Kidney epithelial cell (primary cell): ENCODE data around the gene HLA-DOA. TPM values are rescaled to one million over a fixed set of nuclear protein-coding genes. Genes with fewer than 3 reads are reported as not detected.

ENCODE experiments used
- DNase-seq: peaks from one replicate; pipeline ENCODE4 v3.0.0-alpha.2; 2010; ENCODE audit warnings: low read depth
- H3K27me3 ChIP-seq: 2 replicates; pipeline ENCODE4 v1.6.0; 2011; ENCODE audit warnings: low read length; ENCODE audit not compliant: control insufficient read depth, insufficient read depth
- H3K36me3 ChIP-seq: 2 replicates; pipeline ENCODE4 v1.5.1; 2011; ENCODE audit warnings: low read length; ENCODE audit not compliant: control insufficient read depth, insufficient read depth
- H3K4me3 ChIP-seq: 2 replicates; pipeline ENCODE4 v1.5.1; 2011; ENCODE audit warnings: low read depth, mild to moderate bottlenecking, control low read depth, low read length
- total RNA-seq: library from RNA; depleted of rRNA; stranded (reverse); fragments of >200 nt; gene quantifications from 2 replicates; pipeline ENCODE4 v1.2.3, GENCODE V29; 2015
- TF ChIP-seq, protein P1 (sequence below): IDR thresholded peaks from 2 replicates; pipeline ENCODE4 v1.5.1; 2011; ENCODE audit warnings: mild to moderate bottlenecking, moderate library complexity, low read length, control low read depth, inconsistent platforms; ENCODE audit not compliant: insufficient read depth, poor library complexity, severe bottlenecking

HLA-DOA gene
- total RNA-seq, 1 donor from 2014 or later = 0.71 TPM

DNA sequence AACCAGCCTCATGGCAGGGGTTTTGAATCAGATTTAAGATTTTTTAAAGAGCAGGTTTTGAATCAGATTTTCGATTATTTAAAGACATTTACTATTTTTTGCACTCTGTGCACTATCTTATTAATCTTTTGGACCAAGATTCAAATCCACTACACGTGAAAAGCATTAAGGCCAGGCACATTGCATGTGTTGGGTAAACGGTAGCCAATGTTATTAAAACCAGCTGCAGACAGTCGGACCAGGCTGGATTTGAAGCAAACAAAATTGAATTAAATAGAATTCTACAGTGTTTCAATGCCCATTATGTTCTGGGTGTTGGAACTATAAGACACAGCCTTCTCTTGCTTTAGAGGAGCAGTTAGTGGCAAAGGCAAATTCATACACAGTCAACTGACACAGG lies 7.7 kb downstream of the HLA-DOA start:
- TF ChIP-seq, protein P1, sequence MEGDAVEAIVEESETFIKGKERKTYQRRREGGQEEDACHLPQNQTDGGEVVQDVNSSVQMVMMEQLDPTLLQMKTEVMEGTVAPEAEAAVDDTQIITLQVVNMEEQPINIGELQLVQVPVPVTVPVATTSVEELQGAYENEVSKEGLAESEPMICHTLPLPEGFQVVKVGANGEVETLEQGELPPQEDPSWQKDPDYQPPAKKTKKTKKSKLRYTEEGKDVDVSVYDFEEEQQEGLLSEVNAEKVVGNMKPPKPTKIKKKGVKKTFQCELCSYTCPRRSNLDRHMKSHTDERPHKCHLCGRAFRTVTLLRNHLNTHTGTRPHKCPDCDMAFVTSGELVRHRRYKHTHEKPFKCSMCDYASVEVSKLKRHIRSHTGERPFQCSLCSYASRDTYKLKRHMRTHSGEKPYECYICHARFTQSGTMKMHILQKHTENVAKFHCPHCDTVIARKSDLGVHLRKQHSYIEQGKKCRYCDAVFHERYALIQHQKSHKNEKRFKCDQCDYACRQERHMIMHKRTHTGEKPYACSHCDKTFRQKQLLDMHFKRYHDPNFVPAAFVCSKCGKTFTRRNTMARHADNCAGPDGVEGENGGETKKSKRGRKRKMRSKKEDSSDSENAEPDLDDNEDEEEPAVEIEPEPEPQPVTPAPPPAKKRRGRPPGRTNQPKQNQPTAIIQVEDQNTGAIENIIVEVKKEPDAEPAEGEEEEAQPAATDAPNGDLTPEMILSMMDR = no peak
- Histone ChIP-seq H3K27me3 (peaks cover 9% of the 10 kb centered on the region), H3K36me3 (no peaks in the 10 kb centered on the region), H3K4me3 (no peak overlapping the region)
- DNase-seq = no peak

DNA sequence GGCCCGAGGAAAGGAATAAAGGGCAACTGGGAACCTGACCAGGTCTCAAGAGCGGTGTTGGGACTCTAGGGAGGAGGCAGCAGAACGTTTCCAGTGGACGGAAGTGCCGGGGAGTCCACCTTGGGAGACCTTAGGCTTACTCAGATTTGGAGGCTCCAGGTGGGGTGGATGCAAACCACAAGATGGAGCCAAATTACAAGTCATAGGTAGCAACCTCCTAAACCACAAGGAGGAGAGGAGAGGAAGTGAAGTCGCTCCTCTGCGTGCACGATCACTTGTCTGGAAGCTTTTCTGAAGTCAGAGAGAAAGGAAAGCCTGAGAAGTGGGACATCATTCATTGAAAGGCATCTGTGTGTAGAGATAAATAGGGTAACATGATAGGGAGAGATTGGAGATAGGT lies 9.3 kb downstream of the HLA-DOA start:
- H3K36me3 ChIP-seq = no peaks in the 10 kb centered on the region
- H3K27me3 ChIP-seq = peaks cover 9% of the 10 kb centered on the region
- TF ChIP-seq, protein P1 = peak; percentile 16
- DNase-seq = no peak
- no peak overlapping the region for H3K4me3 ChIP-seq

DNA sequence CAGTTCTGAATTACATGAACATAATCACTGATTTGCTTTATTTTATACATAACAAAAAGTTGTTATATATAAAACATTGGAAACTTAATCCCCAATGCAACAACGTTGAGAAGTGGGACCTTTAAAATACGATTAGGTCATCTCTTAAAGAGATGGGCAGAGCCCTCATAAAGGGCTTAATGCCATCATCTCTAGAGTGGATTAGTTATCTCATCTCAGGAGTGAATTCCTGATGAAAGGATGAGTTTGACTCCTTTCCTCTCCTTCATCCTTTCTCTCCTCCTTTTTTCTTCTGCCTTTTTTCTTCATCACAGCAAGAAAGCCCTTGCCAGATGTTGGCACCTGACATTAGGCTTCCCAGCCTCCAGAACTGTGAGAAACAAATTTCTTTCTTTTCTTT lies 13.9 kb downstream of the HLA-DOA start:
- H3K36me3 ChIP-seq = no peaks in the 10 kb centered on the region
- TF ChIP-seq, protein P1 = no peak
- DNase-seq = no peak
- H3K4me3 ChIP-seq = no peak overlapping the region
- no peaks in the 10 kb centered on the region for H3K27me3 ChIP-seq

DNA sequence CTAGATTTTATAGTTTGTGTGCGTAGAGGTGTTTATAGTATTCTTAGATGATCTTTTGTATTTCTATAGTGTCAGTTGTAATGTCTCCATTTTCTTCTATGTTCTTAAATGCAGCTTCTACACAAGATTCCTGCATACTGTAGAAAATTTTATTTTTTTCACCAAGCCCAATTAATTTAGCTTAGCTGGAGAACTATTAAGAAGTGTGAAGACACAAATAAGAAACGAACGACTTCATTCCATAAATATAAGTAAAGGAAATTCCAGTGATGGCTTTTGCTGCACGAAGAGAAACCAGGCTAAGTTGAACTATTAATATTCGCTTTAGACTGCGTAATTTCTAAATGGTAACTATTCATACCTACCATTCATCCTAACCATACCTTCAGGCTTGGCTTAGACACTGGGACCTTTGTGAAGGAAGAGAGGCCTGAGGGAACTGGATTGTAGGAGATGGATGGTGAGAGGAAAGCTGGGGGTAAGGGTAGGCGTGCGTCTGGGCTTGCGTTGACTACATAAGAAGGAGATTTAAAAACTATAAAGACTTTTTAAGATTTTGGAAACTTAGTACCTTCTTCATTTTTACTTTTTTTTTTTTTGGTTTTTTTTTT lies 15.9 kb downstream of the HLA-DOA start:
- no peaks in the 10 kb centered on the region for H3K27me3 ChIP-seq
- H3K36me3 ChIP-seq = no peaks in the 10 kb centered on the region
- no peak overlapping the region for H3K4me3 ChIP-seq
- no peak for DNase-seq
- TF ChIP-seq, protein P1 = no peak

DNA sequence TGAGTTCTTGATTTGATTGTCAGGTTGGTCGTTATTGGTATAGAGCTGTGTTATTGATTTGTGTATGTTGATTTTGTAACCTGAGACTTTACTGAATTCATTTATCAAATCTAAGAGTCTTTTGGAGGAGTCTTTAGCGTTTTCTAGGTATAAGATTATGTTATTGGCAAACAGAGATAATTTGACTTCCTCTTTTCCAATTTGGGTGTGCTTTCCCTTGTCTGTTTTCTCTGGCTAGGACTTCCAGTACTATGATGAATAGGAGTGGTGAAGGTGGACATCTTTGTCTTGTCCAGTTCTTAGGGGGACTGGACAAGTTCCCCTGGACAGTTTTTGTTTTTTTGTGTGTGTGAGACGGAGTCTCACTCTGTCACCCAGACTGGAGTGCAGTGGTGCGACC lies 17.4 kb downstream of the HLA-DOA start:
- Histone ChIP-seq H3K27me3 (no peaks in the 10 kb centered on the region), H3K4me3 (no peak overlapping the region), H3K36me3 (no peaks in the 10 kb centered on the region)
- TF ChIP-seq, protein P1 = no peak
- no peak for DNase-seq

DNA sequence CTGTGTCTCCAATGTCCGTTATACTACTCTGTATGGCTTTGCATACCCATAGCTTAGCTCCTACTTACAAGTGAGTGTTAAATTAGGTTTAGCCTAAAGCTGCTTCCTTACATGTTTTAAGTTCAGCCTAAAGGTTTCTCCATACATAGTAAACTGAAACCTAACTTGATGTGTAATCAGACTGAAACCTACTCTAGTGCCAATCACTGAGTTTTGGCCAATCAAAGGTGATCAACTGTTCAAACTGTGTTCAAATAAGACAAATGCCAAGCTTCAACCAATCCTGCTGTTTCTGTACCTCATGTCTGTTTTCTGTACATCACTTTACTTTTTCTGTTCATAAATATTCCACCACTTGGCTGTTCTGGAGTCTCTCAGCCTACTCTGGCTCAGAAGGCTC lies 20.0 kb downstream of the HLA-DOA start:
- no peaks in the 10 kb centered on the region for H3K36me3 ChIP-seq
- TF ChIP-seq, protein P1 = no peak
- no peak overlapping the region for H3K4me3 ChIP-seq
- no peak for DNase-seq
- H3K27me3 ChIP-seq = no peaks in the 10 kb centered on the region
